Epithelial cell of prostate (primary cell): Measurements from ENCODE around the gene FOXJ3.

Experiments used
- DNase-seq: peaks from one replicate; pipeline ENCODE4 v3.0.0-alpha.2; 2011; ENCODE audit warnings: low read depth, low spot score
- H3K27ac ChIP-seq: fragments of 450-650 bp; 2 replicates; pipeline ENCODE4 v1.5.1; 2017; ENCODE audit warnings: mild to moderate bottlenecking

Gene FOXJ3

GRCh38 chr1:42173961-42174735, 160.9 kb downstream of the FOXJ3 start:
- DNase-seq = peak; percentile 85
- H3K27ac ChIP-seq = peak overlapping the region; percentile 94

- DNase-seq = no peak
- peak overlapping the region; percentile 94 for H3K27ac ChIP-seq
Observed at GRCh38 chr1:42173155-42173933, 161.7 kb downstream of the FOXJ3 start.

- H3K27ac ChIP-seq = peak overlapping the region; percentile 94
- DNase-seq = no peak
Observed at GRCh38 chr1:42172381-42173133, 162.5 kb downstream of the FOXJ3 start.

GRCh38 chr1:42171679-42172266, 163.3 kb downstream of the FOXJ3 start:
- no peak for DNase-seq
- H3K27ac ChIP-seq = no peak overlapping the region

- DNase-seq = no peak
- H3K27ac ChIP-seq = no peak overlapping the region
Observed at GRCh38 chr1:42170779-42171621, 164.0 kb downstream of the FOXJ3 start.

GRCh38 chr1:42168763-42169162, 166.3 kb downstream of the FOXJ3 start:
- DNase-seq = no peak
- no peak overlapping the region for H3K27ac ChIP-seq

- DNase-seq = no peak
- H3K27ac ChIP-seq = no peak overlapping the region
Observed at GRCh38 chr1:42168391-42168670, 166.7 kb downstream of the FOXJ3 start.

GRCh38 chr1:42167611-42168390, 167.2 kb downstream of the FOXJ3 start:
- H3K27ac ChIP-seq = no peak overlapping the region
- DNase-seq = no peak

GRCh38 chr1:42165511-42166210, 169.4 kb downstream of the FOXJ3 start:
- H3K27ac ChIP-seq = no peak overlapping the region
- DNase-seq = peak; percentile 77

- DNase-seq = no peak
- H3K27ac ChIP-seq = no peak within 1 kb of the TSS
Observed at GRCh38 chr1:42164551-42165420, 170.2 kb downstream of the FOXJ3 start, which contains the start of gene GUCA2A. TSS of gene GUCA2A (minus strand) at chr1:42164745. CDS start at chr1:42164712, 33 bp downstream.

- H3K27ac ChIP-seq = no peak overlapping the region
- DNase-seq = no peak
Observed at GRCh38 chr1:42163536-42164503, 171.2 kb downstream of the FOXJ3 start.

- DNase-seq = no peak
- no peak overlapping the region for H3K27ac ChIP-seq
Observed at GRCh38 chr1:42163114-42163513, 171.9 kb downstream of the FOXJ3 start.

- no peak overlapping the region for H3K27ac ChIP-seq
- no peak for DNase-seq
Observed at GRCh38 chr1:42162181-42162580, 172.9 kb downstream of the FOXJ3 start.

- DNase-seq = no peak
- no peak overlapping the region for H3K27ac ChIP-seq
Observed at GRCh38 chr1:42158189-42158588, 176.8 kb downstream of the FOXJ3 start.

GRCh38 chr1:42157667-42158066, 177.4 kb downstream of the FOXJ3 start:
- H3K27ac ChIP-seq = no peak overlapping the region
- DNase-seq = no peak

- H3K27ac ChIP-seq = no peak overlapping the region
- no peak for DNase-seq
Observed at GRCh38 chr1:42155362-42155761, 179.7 kb downstream of the FOXJ3 start.
